Activated CD8-positive, alpha-beta memory T cell treated with anti-CD3 and anti-CD28 coated beads, Interleukin-2, amount 50 U/mL, for 1 hour (primary cell): ENCODE results near the gene NHEJ1.
"Not testable (repeated sequence)": the region's sequence is repeated elsewhere in the genome, so short reads cannot be mapped to it uniquely, and the experiment has no call there.

Source experiments
- DNase-seq: peaks from one replicate; pipeline ENCODE4 v3.0.0-alpha.2; 2020; ENCODE audit errors: extremely low read depth

Gene NHEJ1

GRCh38 chr2:219160186-219161017 lies at the start of gene NHEJ1:
Gene NHEJ1 (minus strand): TSS chr2:219160815. CDS start chr2:219158362, 2,453 bp downstream.
- DNase-seq: peak; percentile 74

- DNase-seq: no peak
Measured at GRCh38 chr2:219209236-219210195, 48.9 kb upstream of the NHEJ1 start.

GRCh38 chr2:219207884-219208740 lies 47.5 kb upstream of the NHEJ1 start:
- DNase-seq: no peak

GRCh38 chr2:219207134-219207883 lies 46.7 kb upstream of the NHEJ1 start:
- DNase-seq: no peak

- DNase-seq: peak; percentile 87
Measured at GRCh38 chr2:219206328-219207133, 45.9 kb upstream of the NHEJ1 start, which contains the start of gene ZFAND2B. Gene ZFAND2B (plus strand): TSS chr2:219206782. CDS start chr2:219206988, 206 bp downstream.

- DNase-seq: no peak
Measured at GRCh38 chr2:219205981-219206327, 45.3 kb upstream of the NHEJ1 start.

- DNase-seq: no peak
Measured at GRCh38 chr2:219205165-219205538, 44.5 kb upstream of the NHEJ1 start.

- DNase-seq: no peak
Measured at GRCh38 chr2:219204425-219205164, 44.0 kb upstream of the NHEJ1 start.

GRCh38 chr2:219201331-219201730 lies 40.7 kb upstream of the NHEJ1 start:
- not testable (repeated sequence) for DNase-seq

GRCh38 chr2:219200502-219201326 lies 40.1 kb upstream of the NHEJ1 start:
- not testable (repeated sequence) for DNase-seq

GRCh38 chr2:219199470-219200211 lies 39.0 kb upstream of the NHEJ1 start:
- DNase-seq: no peak

- no peak for DNase-seq
Measured at GRCh38 chr2:219198974-219199373, 38.4 kb upstream of the NHEJ1 start.

- DNase-seq: no peak
Measured at GRCh38 chr2:219197388-219197787, 36.8 kb upstream of the NHEJ1 start.

GRCh38 chr2:219186754-219187456 lies 26.3 kb upstream of the NHEJ1 start:
- no peak for DNase-seq

GRCh38 chr2:219184121-219184520 lies 23.5 kb upstream of the NHEJ1 start:
- no peak for DNase-seq

- no peak for DNase-seq
Measured at GRCh38 chr2:219183151-219183772, 22.6 kb upstream of the NHEJ1 start.
